T-helper 9 cell (primary cell): Measurements from ENCODE around the gene TRPM3.

Experiments
- DNase-seq: peaks from one replicate; pipeline ENCODE4 v3.0.0-alpha.2; 2020

The TRPM3 gene

DNA sequence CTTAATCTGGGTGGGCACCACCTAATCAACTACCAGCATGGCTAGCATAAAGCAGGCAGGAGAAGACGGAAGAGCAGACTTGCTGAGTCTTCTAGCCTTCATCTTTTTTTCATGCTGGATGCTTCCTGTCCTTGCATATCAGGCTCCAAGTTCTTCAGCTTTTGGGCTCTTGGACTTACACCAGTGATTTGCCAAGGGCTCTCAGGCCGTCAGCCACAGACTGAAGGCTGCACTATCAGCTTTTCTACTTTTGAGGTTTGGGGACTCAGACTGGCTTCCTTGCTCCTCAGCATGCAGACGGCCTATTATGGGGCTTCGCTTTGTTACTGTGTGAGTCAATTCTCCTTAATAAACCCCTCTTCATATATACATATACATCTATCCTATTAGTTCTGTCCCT lies 180.2 kb downstream of the TRPM3 start:
- DNase-seq, result no peak

DNA sequence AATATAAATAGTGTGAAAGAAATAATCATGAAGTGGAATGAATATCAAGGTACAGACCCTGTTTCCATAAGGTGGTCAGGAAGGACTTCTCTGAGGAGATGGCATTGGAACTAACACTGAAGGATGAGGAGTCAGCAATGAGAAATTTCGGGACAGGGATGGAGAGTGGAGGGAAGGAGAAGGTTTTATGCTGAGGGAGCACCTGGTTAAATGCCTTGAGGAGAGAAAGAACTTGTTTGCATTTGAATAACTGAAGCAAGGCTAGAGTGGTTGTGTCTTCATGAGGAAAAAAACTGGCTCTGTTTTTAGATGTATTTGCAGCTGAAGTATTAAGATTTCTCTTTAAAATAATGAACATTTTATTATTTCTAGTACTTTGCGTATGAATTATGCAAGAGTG lies 180.8 kb downstream of the TRPM3 start:
- no peak for DNase-seq

DNA sequence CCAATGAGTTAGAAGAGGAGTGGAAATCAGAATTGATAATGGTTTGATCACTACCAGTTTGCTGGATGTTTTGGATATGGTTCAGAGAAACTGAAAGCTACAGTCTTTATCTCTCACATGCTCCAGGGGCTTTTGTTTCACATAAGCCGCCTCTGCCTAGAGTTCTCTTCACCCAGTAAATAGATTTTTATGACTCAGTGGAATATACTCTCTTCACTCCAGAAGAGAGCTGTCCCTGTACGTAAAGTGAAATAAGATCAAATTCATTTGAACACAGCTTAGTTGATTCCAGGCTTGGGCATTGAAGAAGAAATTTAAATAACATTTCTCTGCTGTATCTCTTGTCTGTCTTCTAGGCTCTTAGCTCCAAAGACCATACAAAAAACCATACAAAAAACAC lies 184.9 kb downstream of the TRPM3 start:
- DNase-seq, result no peak

DNA sequence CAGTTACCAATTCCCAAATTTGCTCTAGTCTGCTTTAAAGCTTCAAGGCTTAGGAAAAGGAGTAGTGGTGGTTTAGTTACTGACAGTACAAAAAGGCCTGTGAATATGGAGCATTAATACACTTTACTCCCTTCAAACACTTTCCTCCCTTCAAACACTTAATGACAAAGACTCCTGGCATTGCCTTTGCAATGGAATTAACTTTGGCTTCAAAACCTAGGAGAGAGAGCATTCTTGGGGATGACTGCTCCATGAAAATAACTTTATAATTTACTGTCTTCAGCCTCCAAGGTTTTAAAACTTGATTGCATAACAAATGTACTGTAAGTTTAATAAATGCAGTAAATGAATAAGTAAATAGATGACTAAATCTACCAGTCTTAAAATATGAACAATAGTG lies 185.6 kb downstream of the TRPM3 start:
- no peak for DNase-seq

DNA sequence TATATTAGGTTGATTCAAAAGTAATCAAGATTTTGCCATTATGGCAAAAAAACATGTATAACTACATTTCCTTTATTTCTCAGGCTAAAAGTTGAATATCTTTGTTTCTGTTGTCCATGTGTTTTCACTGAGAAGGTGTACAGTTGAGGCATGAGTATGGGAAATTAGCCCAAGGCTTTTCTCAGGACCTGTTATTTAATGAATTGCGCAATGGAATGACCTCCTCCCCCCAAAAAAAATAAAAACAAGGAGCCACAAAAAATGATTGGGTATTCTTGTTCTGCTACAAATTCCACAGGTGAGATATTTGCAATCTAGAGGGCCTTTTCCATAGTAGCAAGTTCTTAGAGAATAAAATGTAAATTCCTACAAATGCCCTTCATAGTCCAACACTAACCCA lies 186.8 kb downstream of the TRPM3 start:
- no peak for DNase-seq

DNA sequence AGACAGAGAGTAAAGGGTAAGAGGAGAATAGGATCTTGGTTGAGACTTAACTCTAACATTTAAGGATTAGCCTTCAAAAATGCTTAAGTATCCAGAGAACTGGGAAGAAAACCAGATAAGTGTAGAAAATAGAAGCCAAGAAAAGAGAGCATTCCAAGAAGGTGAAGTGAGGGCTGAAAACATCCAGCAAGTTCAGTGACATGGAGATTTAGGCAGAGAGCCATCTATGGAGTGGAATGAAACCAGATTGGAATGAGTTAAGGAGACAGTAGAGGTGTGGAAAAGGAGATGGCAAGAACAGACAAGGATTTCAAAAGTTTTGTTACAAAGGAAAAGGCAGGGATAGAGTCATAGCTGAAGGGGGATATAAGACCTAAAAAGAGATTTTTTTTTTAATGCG lies 188.1 kb downstream of the TRPM3 start:
- no peak for DNase-seq

DNA sequence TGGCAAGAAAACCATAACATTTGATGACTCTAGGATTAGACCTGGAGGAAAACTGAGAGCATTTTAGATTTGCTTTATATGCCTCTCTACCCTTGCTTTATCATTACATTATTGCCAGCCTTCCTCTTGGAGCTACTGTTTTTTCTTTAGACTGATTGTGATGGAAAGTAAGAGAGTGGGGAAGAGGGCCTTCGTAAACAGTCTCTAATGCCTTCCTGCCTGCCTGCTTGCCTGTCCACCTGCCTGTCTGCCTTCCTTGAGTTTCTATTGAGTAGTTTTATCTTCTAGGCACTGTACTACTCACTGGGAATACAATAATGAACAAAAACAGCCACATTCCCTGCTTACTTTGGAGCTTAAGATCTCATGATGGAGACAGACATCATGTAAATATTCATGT lies 189.3 kb downstream of the TRPM3 start:
- DNase-seq, result no peak

DNA sequence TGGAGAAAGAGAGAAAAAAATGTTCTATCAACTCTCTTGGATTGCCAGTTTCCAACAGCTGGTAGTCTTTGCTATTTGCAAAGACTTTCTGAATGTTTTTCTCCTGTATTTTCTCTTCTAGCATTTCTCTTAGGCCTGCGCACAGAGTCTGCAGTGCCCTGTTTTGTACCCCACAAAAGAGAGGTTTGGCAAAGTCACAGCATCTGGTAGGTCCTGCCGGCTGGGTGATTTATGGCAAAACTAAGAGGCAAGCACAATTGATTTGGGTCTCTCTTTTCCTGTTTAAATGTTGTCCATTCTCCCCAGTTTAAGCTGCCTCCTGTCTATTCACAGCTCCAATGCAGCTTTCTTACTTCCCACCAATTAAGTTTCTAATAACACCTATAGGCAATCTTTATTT lies 193.9 kb downstream of the TRPM3 start:
- DNase-seq, result no peak

DNA sequence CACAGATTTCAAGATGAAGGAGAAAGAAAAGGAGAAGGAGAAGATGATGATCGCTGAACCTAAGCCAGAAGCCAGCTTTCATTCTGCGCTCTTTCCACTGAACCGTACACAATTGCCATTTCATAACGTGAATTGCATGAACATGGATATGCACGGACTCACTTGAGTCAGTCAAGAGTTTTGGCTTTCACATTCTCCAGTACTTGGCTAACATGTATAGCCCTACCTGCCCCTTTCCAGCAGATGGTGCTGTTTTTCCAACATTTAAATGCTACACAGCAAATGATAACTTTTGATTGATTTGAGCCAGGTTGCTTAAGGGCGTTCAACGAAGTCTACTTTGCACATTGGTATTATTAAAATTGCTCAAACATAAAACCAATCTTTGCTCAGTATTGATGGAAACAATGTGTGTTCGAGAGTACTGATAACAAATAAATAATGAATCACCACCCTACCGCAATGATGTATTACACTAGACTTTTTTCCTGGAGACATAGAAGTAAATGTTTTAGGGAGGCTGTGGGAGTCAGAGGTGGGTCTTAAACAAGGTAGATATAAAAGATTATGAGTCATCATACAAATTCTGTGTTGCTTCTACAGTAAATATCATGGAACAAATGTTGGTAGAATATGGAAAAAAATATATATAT lies 196.4 kb downstream of the TRPM3 start:
- DNase-seq, result no peak

DNA sequence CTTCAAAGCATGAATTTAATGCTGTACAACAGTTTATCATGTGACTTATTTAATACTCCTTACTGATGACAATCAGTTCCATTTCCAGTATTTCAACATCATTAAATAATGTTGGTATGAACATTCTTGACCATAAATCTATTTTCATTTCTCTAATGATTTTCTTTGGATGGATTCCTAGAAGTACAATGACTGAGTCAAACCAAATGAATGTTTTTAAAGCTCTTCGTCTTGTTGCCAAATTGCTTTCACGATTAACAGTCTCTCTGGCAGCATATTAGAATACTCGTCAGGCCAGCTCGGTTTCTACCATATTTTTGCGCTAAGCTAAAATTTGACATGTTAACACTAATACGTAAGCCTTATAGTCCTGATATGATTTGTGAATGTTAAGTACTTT lies 197.0 kb downstream of the TRPM3 start:
- DNase-seq, result no peak

DNA sequence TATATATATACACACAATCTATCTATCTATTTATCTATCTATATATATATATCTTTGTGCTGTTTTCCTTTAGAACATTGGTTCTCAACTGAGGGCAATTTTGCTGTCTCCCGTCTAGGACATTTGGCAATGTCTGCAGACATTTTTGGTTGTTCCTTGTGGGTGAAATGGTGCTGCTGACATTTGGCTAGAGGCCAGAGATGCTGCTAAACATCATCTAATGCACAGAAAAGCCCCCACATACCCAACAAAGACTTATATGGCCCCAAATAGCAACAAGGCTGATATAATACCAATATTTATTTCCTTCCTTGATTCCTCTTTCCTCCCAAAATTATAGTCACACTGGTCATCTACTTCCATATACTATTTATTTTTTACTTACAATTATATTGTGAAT lies 197.5 kb downstream of the TRPM3 start:
- DNase-seq, result no peak

DNA sequence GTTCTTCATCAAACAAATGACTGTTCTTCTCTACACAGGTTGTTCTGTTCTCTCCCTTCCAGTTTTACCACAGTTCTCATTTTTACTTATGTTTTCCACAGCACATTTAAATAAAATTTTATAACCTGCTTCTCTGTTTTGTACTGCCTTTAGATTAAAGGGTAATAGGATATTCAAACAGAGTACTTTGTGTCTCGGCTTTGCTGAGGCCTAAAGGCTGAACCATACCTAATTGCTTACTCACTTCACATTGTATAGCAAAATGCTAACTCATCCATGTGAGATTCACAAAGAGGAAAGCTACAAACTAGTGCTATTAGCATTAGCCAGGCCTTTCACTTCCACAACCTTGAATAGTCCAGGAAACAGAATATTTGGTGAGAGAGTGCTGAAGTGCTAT lies 200.3 kb downstream of the TRPM3 start:
- DNase-seq, result no peak

DNA sequence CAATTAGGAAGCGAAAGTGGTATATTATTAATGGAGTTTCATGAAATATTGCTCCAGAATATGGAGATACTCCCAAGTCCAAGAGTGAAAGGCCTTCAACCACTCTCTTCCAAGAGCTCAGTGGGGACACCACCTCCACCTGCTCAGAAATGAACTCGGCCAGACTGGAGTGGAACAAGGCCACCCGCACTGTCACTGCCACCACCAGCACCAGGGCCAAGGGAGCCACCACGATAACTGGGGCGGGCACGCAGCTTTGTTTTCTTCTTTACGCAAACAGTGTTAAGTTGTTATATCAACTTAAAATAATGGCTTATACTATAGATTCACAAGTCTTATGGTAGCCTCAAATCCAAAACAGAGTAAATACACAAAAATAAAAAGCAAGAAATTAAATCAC lies 204.1 kb downstream of the TRPM3 start:
- no peak for DNase-seq

DNA sequence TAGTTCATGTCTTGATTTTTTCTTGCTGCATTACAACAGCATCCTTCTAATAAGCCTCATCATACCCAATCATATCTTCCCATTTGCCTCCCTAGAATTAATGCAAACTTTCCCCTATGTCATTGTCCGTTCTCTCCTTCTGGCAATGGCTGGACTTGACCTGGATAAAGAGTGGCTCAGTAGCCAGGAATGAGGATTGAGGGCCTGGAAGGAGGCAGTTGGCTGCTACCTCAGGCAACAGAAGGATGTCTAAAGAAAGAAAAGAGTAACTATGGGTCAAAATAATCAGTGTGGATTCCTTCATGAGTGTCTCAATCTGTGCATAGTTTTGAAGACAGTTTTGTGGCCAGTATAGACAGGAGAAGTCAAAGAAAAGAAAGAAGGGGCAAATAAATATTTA lies 209.6 kb downstream of the TRPM3 start:
- no peak for DNase-seq

DNA sequence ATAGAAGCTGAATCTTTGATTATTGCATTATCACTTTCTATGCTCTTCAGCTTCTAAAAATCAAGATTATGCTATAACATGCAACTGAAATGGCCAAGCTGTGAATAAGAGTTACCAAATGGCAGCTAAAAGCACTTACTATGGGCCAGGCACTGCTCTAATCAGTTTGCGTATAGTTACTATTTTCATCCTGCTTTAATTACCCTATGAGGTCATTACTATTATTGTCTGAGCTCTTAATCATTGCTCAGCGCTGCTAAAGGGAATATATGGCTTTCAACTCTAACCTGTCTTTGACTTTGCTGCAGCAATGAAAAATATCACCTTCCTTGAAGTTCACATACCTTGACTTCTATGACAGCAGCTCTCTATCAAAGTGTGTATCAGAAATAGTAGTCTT lies 210.8 kb downstream of the TRPM3 start:
- no peak for DNase-seq

DNA sequence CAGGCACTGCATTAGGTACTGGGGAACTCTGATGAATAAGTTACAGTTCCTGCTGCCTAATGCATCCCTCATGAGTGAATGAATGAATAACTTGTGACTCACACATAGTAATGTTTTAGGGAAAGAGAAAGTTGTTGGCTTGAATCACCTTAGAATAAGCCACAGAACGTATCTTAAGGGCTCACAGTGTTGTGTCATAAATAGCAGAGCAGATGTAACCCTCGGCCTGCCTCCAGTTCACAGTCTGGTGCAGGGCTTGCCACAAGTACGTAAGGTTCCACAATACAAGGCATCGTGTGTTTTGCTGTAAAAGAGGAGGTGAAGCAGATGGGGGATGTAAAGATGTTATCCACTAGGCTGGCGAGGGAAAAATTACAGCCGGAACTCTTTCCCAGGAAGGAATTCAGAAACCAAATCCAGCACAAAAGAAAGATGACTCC lies 218.7 kb downstream of the TRPM3 start:
- DNase-seq, result no peak

DNA sequence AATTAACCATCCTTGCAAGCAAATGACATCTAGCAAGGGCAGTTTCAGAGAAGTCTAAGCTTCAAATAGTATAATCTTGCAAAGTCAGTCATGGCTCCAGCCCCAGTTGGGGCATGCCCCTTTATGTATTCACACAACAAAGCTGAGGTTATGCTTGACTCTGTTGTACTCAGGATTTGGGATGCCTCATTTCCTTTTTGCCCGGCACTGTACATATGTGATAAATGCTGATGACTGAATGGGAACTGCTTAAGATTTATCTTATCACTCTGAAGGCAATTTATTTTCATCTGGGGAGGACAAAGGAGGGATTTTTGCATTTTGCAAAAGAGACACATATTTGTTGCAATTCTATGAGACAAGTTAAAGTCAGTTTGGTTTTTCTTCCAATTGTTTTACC lies 219.2 kb downstream of the TRPM3 start:
- no peak for DNase-seq

DNA sequence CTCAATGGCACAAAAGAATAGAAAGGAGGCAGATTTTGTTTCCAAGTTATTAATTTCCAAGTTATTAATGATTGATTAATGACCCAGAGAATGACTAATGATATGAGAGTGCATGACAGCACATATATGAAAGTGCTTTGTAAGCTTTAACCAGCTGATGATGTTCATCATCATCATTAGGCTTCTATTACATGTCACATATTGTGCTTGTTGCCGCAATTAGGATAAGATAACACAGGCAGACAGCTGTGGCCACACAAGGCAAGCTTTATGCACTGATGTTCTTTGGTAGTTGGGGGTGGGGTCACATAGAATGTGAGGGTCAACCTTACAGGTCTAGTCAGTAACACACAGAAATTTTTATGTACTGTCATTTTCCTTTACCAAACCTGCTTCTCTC lies 219.7 kb downstream of the TRPM3 start:
- no peak for DNase-seq

DNA sequence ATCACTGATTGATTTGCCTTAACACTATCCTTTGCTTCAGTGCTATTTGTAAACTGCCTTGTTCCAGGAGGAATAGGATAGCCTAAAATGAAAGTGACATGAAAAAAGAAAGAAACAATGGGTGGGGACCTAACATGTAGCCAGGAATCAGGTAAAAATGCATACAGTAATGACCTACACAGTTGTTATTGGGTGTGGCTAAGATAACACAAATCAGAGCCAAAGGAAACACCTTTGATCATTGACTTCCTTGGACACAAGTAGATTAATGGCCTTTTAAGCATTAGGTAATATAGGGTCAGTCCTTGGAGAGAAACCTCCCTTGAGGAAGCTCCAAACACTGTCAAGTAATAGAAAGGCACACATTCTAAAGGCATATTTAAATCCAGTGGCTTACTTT lies 220.4 kb downstream of the TRPM3 start:
- no peak for DNase-seq

DNA sequence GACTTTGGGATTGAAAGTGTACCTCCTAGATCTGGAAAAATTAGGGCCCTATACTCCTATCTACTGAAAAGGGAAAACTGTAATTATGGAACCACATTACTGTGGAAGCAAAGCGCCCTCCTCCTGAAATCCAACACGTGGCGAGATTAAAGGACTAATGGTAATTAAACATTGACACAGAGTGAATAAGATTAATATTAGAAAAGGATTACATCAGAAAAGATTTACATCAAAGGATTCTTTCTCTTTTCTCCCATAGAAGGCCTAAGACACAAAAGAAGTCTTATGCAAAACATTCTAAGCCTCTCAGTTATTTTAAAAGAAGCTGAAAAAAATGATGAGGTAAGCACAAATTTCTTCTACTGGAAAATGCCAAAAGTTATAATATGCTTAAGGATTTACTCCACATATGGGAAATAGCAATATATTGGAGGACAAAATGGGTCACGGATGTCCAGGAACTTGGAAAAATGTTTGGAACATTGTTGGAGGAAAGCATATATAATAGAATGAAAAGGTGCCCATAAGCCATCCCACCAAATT lies 227.8 kb downstream of the TRPM3 start:
- no peak for DNase-seq

DNA sequence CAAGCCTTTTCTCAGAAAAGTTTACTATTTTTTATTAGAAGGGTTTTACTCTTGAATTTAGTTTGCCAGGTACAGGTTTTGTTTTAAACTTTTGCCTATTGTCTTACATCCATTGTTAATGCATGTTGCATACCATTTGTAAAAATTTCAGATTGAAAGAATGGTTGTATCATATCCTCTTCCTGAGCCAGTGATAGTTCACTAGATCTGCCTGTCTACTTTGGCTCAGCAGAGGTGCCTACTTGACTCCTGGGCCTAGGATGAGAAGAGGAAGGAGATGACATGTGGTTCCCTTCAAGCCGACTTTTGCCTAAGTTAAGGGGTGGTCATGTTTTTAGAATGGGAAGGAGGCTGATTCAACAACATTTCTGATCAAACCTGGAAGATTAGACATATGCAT lies 232.9 kb downstream of the TRPM3 start:
- DNase-seq, result no peak

DNA sequence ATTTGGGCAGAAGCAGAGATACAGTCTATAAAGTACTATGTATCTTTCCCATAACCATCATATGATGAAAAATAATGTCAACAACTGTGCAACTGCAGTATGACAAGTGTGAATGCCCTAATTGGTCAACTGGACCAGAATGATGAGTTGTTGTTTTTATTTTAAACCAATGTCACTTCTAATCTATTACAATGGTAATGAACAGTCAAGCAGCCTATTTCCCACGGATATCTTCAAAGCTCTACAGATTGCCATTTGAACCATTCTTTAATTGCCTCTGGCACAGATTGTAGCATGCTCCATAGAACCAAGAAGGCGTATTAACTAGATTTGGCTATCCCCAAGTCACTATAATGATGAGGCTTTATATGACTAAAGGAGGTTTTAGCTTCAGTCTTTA lies 233.6 kb downstream of the TRPM3 start:
- DNase-seq, result no peak

DNA sequence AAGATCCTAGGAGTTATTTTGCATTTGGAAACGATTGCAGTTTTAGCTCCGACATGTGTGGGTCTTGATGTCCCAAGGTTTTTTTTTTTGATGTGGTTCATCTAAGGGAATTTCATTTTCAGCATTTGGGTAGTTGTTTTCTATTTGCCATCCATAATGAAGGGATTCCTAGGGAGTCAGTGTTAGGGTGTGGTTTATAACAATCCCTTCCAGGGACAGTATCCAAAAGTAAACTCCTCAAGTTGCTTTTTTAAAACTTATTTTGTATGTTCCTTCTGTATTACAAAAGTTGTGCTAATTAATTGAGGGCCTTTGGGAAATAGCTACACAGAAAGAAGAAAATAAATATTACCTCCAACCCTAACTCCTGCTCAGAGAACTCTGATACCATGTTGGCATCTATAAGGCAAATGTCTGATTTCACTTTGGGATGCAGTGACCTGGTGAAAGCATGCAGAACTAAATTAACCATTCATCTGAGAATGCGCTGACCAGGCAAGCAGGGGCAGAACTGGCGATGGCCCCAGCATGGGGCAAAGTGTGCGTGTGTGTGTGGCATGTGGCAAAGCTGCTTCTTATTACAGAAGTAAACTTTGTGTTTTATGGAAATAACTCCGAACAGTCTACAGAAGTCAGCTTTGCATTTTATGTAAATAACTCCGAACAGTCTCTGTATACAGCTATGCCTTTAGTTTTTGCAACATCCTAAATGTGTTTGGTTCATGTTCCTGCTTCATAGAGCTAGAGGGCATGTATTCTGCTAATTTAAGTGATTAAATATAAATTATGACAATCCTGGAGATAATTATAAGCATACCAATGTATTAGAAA lies 237.2 kb downstream of the TRPM3 start:
- no peak for DNase-seq

DNA sequence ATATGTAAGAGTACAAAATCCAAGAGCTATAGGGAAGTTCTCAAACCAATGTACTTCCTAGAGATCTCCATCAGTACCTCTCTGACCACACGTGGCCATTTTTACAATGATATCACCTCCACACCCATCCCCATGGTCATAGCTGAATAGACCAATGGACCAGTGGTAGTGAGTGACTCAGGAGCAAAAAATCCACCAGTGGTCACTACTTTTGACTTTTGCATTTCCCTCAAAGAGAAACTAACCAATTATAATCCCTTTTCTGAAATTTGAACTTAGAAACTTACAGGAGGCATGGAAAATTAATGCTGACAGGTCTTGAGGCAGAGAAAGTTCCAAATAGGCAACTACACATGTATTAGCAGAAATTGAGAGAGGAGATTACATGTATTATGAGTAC lies 238.4 kb downstream of the TRPM3 start:
- DNase-seq, result no peak

DNA sequence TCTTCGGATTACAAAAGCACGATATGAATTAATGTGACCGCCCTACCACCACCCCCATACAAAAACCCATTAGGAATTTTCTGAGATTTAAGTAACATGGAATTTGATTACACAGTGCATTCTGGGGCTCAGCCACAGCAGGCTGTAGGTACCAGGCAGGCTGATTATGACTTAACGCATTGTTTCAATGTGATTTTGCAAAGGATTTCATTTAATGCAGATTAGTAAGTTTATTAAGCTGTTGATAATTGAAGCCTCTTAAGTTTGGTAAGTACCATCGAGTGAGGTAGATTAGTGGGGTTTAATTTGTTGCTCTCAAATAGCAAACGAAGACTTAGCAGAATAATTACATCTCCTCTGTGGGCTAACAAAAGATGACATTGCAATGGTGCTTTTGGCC lies 240.1 kb downstream of the TRPM3 start:
- no peak for DNase-seq
